Measurements from ENCODE around the gene CWC22. TPM values are rescaled to one million over a fixed set of nuclear protein-coding genes. Genes with fewer than 3 reads are reported as not detected.

The CWC22 gene
- polyA plus RNA-seq, 1 donor from 2014 or later: 16.0 TPM

- Histone ChIP-seq H3F3A (ENCODE audit: insufficient read depth, low read length, poor library complexity, severe bottlenecking) (no peaks in the 10 kb centered on the region), H2AFZ (ENCODE audit: low read depth, low read length) (no peak overlapping the region), H3K27me3 (ENCODE audit: insufficient read depth, low read depth, low read length) (no peaks in the 10 kb centered on the region), H3K4me2 (ENCODE audit: low read length) (no peak overlapping the region), H3K9ac (ENCODE audit: low read length) (no peak overlapping the region), H3K79me2 (replicated peaks; ENCODE audit: insufficient read depth, low read length) (peaks cover 45% of the 10 kb centered on the region), H3K9me2 (ENCODE audit: insufficient read depth, low read length) (no peaks in the 10 kb centered on the region), H3K4me3 (ENCODE audit: low read length) (no peak overlapping the region), H3K27ac (ENCODE audit: low read length) (no peak overlapping the region), H3K36me3 (ENCODE audit: insufficient read depth, low read length) (no peaks in the 10 kb centered on the region), H4K20me1 (ENCODE audit: insufficient read depth) (no peaks in the 10 kb centered on the region), H3K9me3 (ENCODE audit: low read length) (no peaks in the 10 kb centered on the region)
- no peak for TF ChIP-seq EP300 (conservative IDR thresholded peaks at IDR 0.05; ENCODE audit: poor library complexity, severe bottlenecking)
- no peak for TF ChIP-seq MXI1 (conservative IDR thresholded peaks at IDR 0.05; ENCODE audit: poor library complexity, severe bottlenecking)
- no peak for TF ChIP-seq EZH2 (IDR thresholded peaks at IDR 0.05; ENCODE audit: borderline replicate concordance, insufficient read depth, low read length, poor library complexity, severe bottlenecking)
Measured at GRCh38 chr2:179999000-179999399, 8.1 kb downstream of the CWC22 start.

GRCh38 chr2:179995741-179996515 is 11.2 kb downstream of the CWC22 start:
- H3K27me3 ChIP-seq (ENCODE audit: insufficient read depth, low read depth, low read length): no peaks in the 10 kb centered on the region

GRCh38 chr2:179991344-179991743 is 15.8 kb downstream of the CWC22 start:
- H3K9me2 ChIP-seq (ENCODE audit: insufficient read depth, low read length): no peaks in the 10 kb centered on the region

More at GRCh38 chr2:179995741-179996515, 11.2 kb downstream of the CWC22 start:
- Histone ChIP-seq H3K36me3 (ENCODE audit: insufficient read depth, low read length) (peaks cover 4% of the 10 kb centered on the region), H3K27ac (ENCODE audit: low read length) (no peak overlapping the region), H3K4me2 (ENCODE audit: low read length) (no peak overlapping the region), H3K9me3 (ENCODE audit: low read length) (no peaks in the 10 kb centered on the region), H3K9me2 (ENCODE audit: insufficient read depth, low read length) (no peaks in the 10 kb centered on the region), H3F3A (ENCODE audit: insufficient read depth, low read length, poor library complexity, severe bottlenecking) (no peaks in the 10 kb centered on the region), H3K79me2 (replicated peaks; ENCODE audit: insufficient read depth, low read length) (peaks cover 35% of the 10 kb centered on the region), H3K9ac (ENCODE audit: low read length) (no peak overlapping the region), H4K20me1 (ENCODE audit: insufficient read depth) (no peaks in the 10 kb centered on the region), H2AFZ (ENCODE audit: low read depth, low read length) (no peak overlapping the region), H3K4me3 (ENCODE audit: low read length) (no peak overlapping the region)
- TF ChIP-seq POLR2AphosphoS5 (IDR thresholded peaks at IDR 0.05) (no peak), CTCF (IDR thresholded peaks at IDR 0.05; ENCODE audit: poor library complexity, severe bottlenecking) (no peak)

More at GRCh38 chr2:179991344-179991743, 15.8 kb downstream of the CWC22 start:
- Histone ChIP-seq H2AFZ (ENCODE audit: low read depth, low read length) (no peak overlapping the region), H3K9me3 (ENCODE audit: low read length) (no peaks in the 10 kb centered on the region), H4K20me1 (ENCODE audit: insufficient read depth) (no peaks in the 10 kb centered on the region), H3K27me3 (ENCODE audit: insufficient read depth, low read depth, low read length) (no peaks in the 10 kb centered on the region), H3K79me2 (replicated peaks; ENCODE audit: insufficient read depth, low read length) (peaks cover 20% of the 10 kb centered on the region), H3K27ac (ENCODE audit: low read length) (no peak overlapping the region), H3F3A (ENCODE audit: insufficient read depth, low read length, poor library complexity, severe bottlenecking) (no peaks in the 10 kb centered on the region), H3K4me2 (ENCODE audit: low read length) (no peak overlapping the region), H3K4me3 (ENCODE audit: low read length) (no peak overlapping the region), H3K36me3 (ENCODE audit: insufficient read depth, low read length) (peaks cover 6% of the 10 kb centered on the region), H3K9ac (ENCODE audit: low read length) (no peak overlapping the region)
- TF ChIP-seq EP300 (conservative IDR thresholded peaks at IDR 0.05; ENCODE audit: poor library complexity, severe bottlenecking) (no peak), TAF1 (IDR thresholded peaks at IDR 0.05; ENCODE audit: low read depth) (no peak), REST (IDR thresholded peaks at IDR 0.05; ENCODE audit: borderline replicate concordance) (no peak), POLR2AphosphoS5 (IDR thresholded peaks at IDR 0.05) (no peak), EZH2 (IDR thresholded peaks at IDR 0.05; ENCODE audit: borderline replicate concordance, insufficient read depth, low read length, poor library complexity, severe bottlenecking) (no peak), RAD21 (conservative IDR thresholded peaks at IDR 0.05) (no peak)

Measured in neural cell (in vitro differentiated cells).